GM23338 (cell line): ENCODE results near the gene ARHGEF28. TPM values are rescaled to one million over a fixed set of nuclear protein-coding genes. Genes with fewer than 3 reads are reported as not detected.

Experiments used
- ATAC-seq: fragments of 200-7000 bp; cut with Tn5 transposase; 3 replicates; pipeline ENCODE4 v1.9.1; 2020
- DNase-seq: peaks from one replicate; pipeline ENCODE4 v3.0.0-alpha.2; 2015; ENCODE audit warnings: low spot score
- H2AFZ ChIP-seq: fragments of 200-600 bp; sonication (generic); 2 replicates; pipeline ENCODE4 v1.8.0; 2016; ENCODE audit warnings: antibody characterized with exemption, mild to moderate bottlenecking, moderate library complexity
- H3F3A ChIP-seq: fragments of 200-600 bp; sonication (generic); replicated peaks from 2 replicates; pipeline ENCODE4 v1.8.0; 2017; ENCODE audit warnings: antibody characterized with exemption, mixed run types, low read depth
- H3K27ac ChIP-seq: fragments of 200-600 bp; sonication (generic); 2 replicates; pipeline ENCODE4 v1.6.1; 2016; ENCODE audit warnings: low read depth
- H3K27me3 ChIP-seq: fragments of 200-600 bp; sonication (generic); 2 replicates; pipeline ENCODE4 v1.8.0; 2016; ENCODE audit warnings: mild to moderate bottlenecking, mixed run types, moderate library complexity; ENCODE audit not compliant: insufficient read depth
- H3K36me3 ChIP-seq: fragments of 200-600 bp; sonication (generic); 2 replicates; pipeline ENCODE4 v1.8.0; 2016; ENCODE audit warnings: mild to moderate bottlenecking; ENCODE audit not compliant: insufficient read depth
- H3K4me1 ChIP-seq: fragments of 200-600 bp; sonication (generic); 2 replicates; pipeline ENCODE4 v1.8.0; 2016; ENCODE audit warnings: mild to moderate bottlenecking, moderate library complexity; ENCODE audit not compliant: insufficient read depth
- H3K4me2 ChIP-seq: fragments of 200-600 bp; sonication (generic); 2 replicates; pipeline ENCODE4 v1.7.1; 2017; ENCODE audit warnings: mixed run types
- H3K4me3 ChIP-seq: fragments of 200-600 bp; sonication (generic); 2 replicates; pipeline ENCODE4 v1.6.1; 2016; ENCODE audit warnings: mixed run types
- H3K79me2 ChIP-seq: fragments of 200-600 bp; sonication (generic); replicated peaks from 2 replicates; pipeline ENCODE4 v1.8.0; 2017; ENCODE audit warnings: mild to moderate bottlenecking; ENCODE audit not compliant: insufficient read depth
- H3K9me2 ChIP-seq: fragments of 200-600 bp; sonication (generic); 2 replicates; pipeline ENCODE4 v1.8.0; 2017; ENCODE audit not compliant: insufficient read depth
- H4K20me1 ChIP-seq: fragments of 200-600 bp; sonication (generic); replicated peaks from 2 replicates; pipeline ENCODE4 v1.8.0; 2017; ENCODE audit warnings: mild to moderate bottlenecking; ENCODE audit not compliant: insufficient read depth
- H3K27ac Mint-ChIP-seq: 2 replicates; pipeline ENCODE4 v1.8.0; 2020; ENCODE audit warnings: inconsistent platforms, mild to moderate bottlenecking, moderate library complexity, mixed read lengths
- H3K27me3 Mint-ChIP-seq: 3 replicates; pipeline ENCODE4 v1.8.0; 2022; ENCODE audit warnings: low read depth, mild to moderate bottlenecking, moderate library complexity, mixed read lengths, inconsistent platforms; ENCODE audit not compliant: insufficient read depth, poor library complexity
- H3K36me3 Mint-ChIP-seq: 3 replicates; pipeline ENCODE4 v1.8.0; 2021; ENCODE audit warnings: low read depth, mild to moderate bottlenecking, inconsistent platforms, moderate library complexity, mixed read lengths
- H3K4me1 Mint-ChIP-seq: 3 replicates; pipeline ENCODE4 v1.8.0; 2020; ENCODE audit warnings: mild to moderate bottlenecking, inconsistent platforms, mixed read lengths
- H3K4me3 Mint-ChIP-seq: 3 replicates; pipeline ENCODE4 v1.8.0; 2021; ENCODE audit warnings: moderate library complexity, mild to moderate bottlenecking, inconsistent platforms, mixed read lengths
- H3K9me3 Mint-ChIP-seq: 3 replicates; pipeline ENCODE4 v1.8.0; 2020; ENCODE audit warnings: moderate library complexity, mild to moderate bottlenecking, inconsistent platforms, mixed read lengths
- CREB1 ChIP-seq: fragments of 250-450 bp; sonication (Bioruptor Pico); IDR thresholded peaks from 2 replicates; pipeline ENCODE4 v1.5.0; 2020; ENCODE audit warnings: low read depth, mild to moderate bottlenecking, moderate library complexity
- CTCF ChIP-seq, 2 experiments: fragments of 200-600 bp in 1 of 2; sonication (generic) in 1 of 2; conservative IDR thresholded peaks; 2 replicates each; pipeline versions ENCODE4 v1.5.1 to v1.6.1; 2016 to 2017; ENCODE audit warnings: antibody characterized with exemption in 2 of 2, low read depth in 2 of 2, mild to moderate bottlenecking in 2 of 2, moderate library complexity in 1 of 2
- ETS1 ChIP-seq: IDR thresholded peaks from 2 replicates; pipeline ENCODE4 v1.6.1; 2016; ENCODE audit warnings: antibody characterized with exemption
- EZH2phosphoT487 ChIP-seq: fragments of 200-600 bp; sonication (generic); IDR thresholded peaks from one replicate; pipeline ENCODE4 v1.8.1; 2018; ENCODE audit warnings: antibody characterized with exemption; ENCODE audit not compliant: unreplicated experiment
- JUNB ChIP-seq: IDR thresholded peaks from one replicate; pipeline ENCODE4 v1.6.1; 2016; ENCODE audit warnings: antibody characterized with exemption; ENCODE audit not compliant: unreplicated experiment
- NANOG ChIP-seq: IDR thresholded peaks from 2 replicates; pipeline ENCODE4 v1.6.1; 2016; ENCODE audit warnings: antibody characterized with exemption, borderline replicate concordance
- POLR2AphosphoS5 ChIP-seq: IDR thresholded peaks from 2 replicates; pipeline ENCODE4 v1.6.1; 2016; ENCODE audit warnings: antibody characterized with exemption, low read depth
- REST ChIP-seq: IDR thresholded peaks from one replicate; pipeline ENCODE4 v1.6.1; 2018; ENCODE audit warnings: antibody characterized with exemption; ENCODE audit not compliant: unreplicated experiment
- STAT1 ChIP-seq: IDR thresholded peaks from one replicate; pipeline ENCODE4 v1.6.1; 2016; ENCODE audit warnings: antibody characterized with exemption; ENCODE audit not compliant: unreplicated experiment
- ZNF114 ChIP-seq: fragments of 250-450 bp; sonication (Bioruptor Pico); IDR thresholded peaks from 2 replicates; pipeline ENCODE4 v1.5.0; 2020; ENCODE audit warnings: mild to moderate bottlenecking, moderate library complexity
- ZNF331 ChIP-seq: fragments of 250-450 bp; sonication (Bioruptor Pico); IDR thresholded peaks from 2 replicates; pipeline ENCODE4 v1.5.0; 2020; ENCODE audit warnings: low read depth, mild to moderate bottlenecking, moderate library complexity
- ZNF462 ChIP-seq: fragments of 250-450 bp; sonication (Bioruptor Pico); IDR thresholded peaks from 2 replicates; pipeline ENCODE4 v1.5.0; 2020; ENCODE audit warnings: mild to moderate bottlenecking, moderate library complexity
- polyA plus RNA-seq: library from polyadenylated mRNA; unstranded; fragments of >200 nt; fragmentation: Nextera tagmentation; extraction: Ambion mirVana; gene quantifications from 2 replicates; pipeline ENCODE4 v1.2.1, GENCODE V29; 2016
- total RNA-seq: library from RNA; depleted of rRNA; stranded (reverse); fragments of >200 nt; shearing (Covaris generic); gene quantifications from 2 replicates; pipeline ENCODE4 v1.2.3, GENCODE V29; 2014

The ARHGEF28 gene
- total and polyA plus RNA-seq, 2 experiments from 2014 or later = 0.39 to 1.0 TPM

DNA sequence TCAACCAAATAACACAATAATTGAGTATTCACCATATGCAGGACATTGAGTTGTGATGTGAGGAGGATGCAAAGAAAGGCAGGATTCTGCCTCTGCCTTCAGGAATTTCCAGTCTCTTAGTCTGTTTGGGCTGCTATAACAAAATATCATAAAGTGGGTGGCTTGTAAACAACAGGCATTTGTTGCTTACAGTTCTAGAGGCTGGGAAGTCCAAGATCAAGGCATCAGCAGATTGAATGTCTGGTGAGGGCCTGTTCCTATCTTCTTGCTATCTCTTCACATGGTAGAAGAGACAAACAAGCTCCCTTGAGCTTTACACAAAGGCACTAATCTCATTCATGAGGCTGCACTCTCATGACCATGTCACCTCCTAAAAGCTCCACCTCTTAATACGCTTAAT lies 360.7 kb downstream of the ARHGEF28 start (continued):
- TF ChIP-seq ETS1 (no peak), CREB1 (CRISPR knock-in tag) (no peak), JUNB (no peak)

GRCh38 chr5:73987915-73988314 lies 361.9 kb downstream of the ARHGEF28 start:
- Histone ChIP-seq H2AFZ (no peak overlapping the region), H4K20me1 (no peaks in the 10 kb centered on the region), H3K27ac (no peak overlapping the region), H3K36me3 (no peaks in the 10 kb centered on the region), H3K4me3 (no peak overlapping the region), H3K27me3 (no peaks in the 10 kb centered on the region), H3K4me1 (no peaks in the 10 kb centered on the region), H3F3A (no peaks in the 10 kb centered on the region), H3K9me2 (0 out of 2 replicates have a peak, but pooled peaks cover 15% of the 10 kb centered on the region), H3K4me2 (no peak overlapping the region), H3K79me2 (no peaks in the 10 kb centered on the region)
- DNase-seq (no peak), ATAC-seq (no peak)
- Mint-ChIP-seq H3K27me3 (peaks cover 2% of the 10 kb centered on the region), H3K9me3 (peaks cover 3% of the 10 kb centered on the region; the same call in 2 of the 3 replicates), H3K27ac (no peak overlapping the region), H3K4me1 (peaks cover 8% of the 10 kb centered on the region; the same call in 1 of the 3 replicates), H3K36me3 (peaks cover 2% of the 10 kb centered on the region; the same call in 1 of the 3 replicates), H3K4me3 (no peak overlapping the region)
- no peak for TF ChIP-seq STAT1
- no peak for TF ChIP-seq CREB1 (CRISPR knock-in tag)
- TF ChIP-seq POLR2AphosphoS5 = no peak
- TF ChIP-seq CTCF (conservative IDR thresholded peaks at IDR 0.05; ENCODE audit: low read depth in 2 of 2) = no peak
- no peak for TF ChIP-seq REST
- no peak for TF ChIP-seq ZNF462 (CRISPR knock-in tag)
- no peak for TF ChIP-seq EZH2phosphoT487
- TF ChIP-seq ETS1 = no peak
- TF ChIP-seq ZNF114 (CRISPR knock-in tag) = no peak
- TF ChIP-seq NANOG = no peak
- TF ChIP-seq ZNF331 (CRISPR knock-in tag) = no peak
